Stomach (tissue), 9 donors: ENCODE results near the gene TTC21A. TPM values are rescaled to one million over a fixed set of nuclear protein-coding genes. Genes with fewer than 3 reads are reported as not detected.

Experiments
- DNase-seq, 2 donors: peaks; one replicate each; pipeline versions ENCODE4 v3.0.0 to v3.0.0-alpha.2; 2013 to 2019
- H3K27ac ChIP-seq, 5 donors: fragments of 200-600 bp in 4 of 5; sonication (generic) in 4 of 5; one replicate each; pipeline ENCODE4 v1.5.1; 2013 to 2019; ENCODE audit warnings: mild to moderate bottlenecking in 1 of 5, moderate library complexity in 1 of 5
- H3K27me3 ChIP-seq, 3 donors: fragments of 200-600 bp; sonication (generic); one replicate each; pipeline ENCODE4 v1.5.1; 2017 to 2019; ENCODE audit warnings: mixed run types in 1 of 3
- H3K36me3 ChIP-seq, 4 donors: fragments of 200-600 bp; sonication (generic); 1 replicate in 3 of 4; 2 replicates in 1 of 4; pipeline ENCODE4 v1.5.1; 2016 to 2019
- H3K4me1 ChIP-seq, 4 donors: fragments of 200-600 bp; sonication (generic); one replicate each; pipeline ENCODE4 v1.5.1; 2016 to 2019
- H3K4me3 ChIP-seq, 4 donors: fragments of 200-600 bp; sonication (generic) in 3 of 4; one replicate each; pipeline ENCODE4 v1.5.1; 2016 to 2019; ENCODE audit warnings: mild to moderate bottlenecking in 1 of 4
- H3K9me3 ChIP-seq, 4 donors: fragments of 200-600 bp; sonication (generic); one replicate each; pipeline ENCODE4 v1.5.1; 2016 to 2019
- EP300 ChIP-seq: sonication (generic); formaldehyde crosslinking; IDR thresholded peaks from one replicate; pipeline ENCODE4 v1.6.1; 2017; ENCODE audit warnings: antibody characterized with exemption
- POLR2A ChIP-seq, 4 donors: fragments of 450-650 bp; IDR thresholded peaks; one replicate each; pipeline ENCODE4 v1.6.1; 2016; ENCODE audit warnings: antibody characterized with exemption in 4 of 4, control low read depth in 2 of 4, mild to moderate bottlenecking in 1 of 4, moderate library complexity in 1 of 4
- POLR2AphosphoS5 ChIP-seq, 3 donors: sonication (generic); formaldehyde crosslinking; IDR thresholded peaks; one replicate each; pipeline ENCODE4 v1.6.1; 2016; ENCODE audit warnings: antibody characterized with exemption in 3 of 3
- WGBS, 5 donors: extraction: QIAGEN DNeasy Blood & Tissue Kit in 3 of 5; methylation state at CpG; one replicate each; pipeline versions ENCODE4 v1.1.5 to v1.1.7; 2013 to 2018; 5-methylcytosine and 5-hydroxymethylcytosine counted together
- intact Hi-C: fragments of 100-400 bp; cut with DNase I; formaldehyde crosslinking; loops from one replicate; pipeline ENCODE4 v1.15.1; 2023; ENCODE audit warnings: low total_unique reads
- polyA plus RNA-seq, 3 donors: library from polyadenylated mRNA; stranded (reverse); fragments of 200-250 nt; gene quantifications; one replicate each; pipeline ENCODE4 v1.2.3, GENCODE V29; 2013
- total RNA-seq, 5 donors: library from RNA; depleted of rRNA; stranded (reverse); fragments of >200 nt; gene quantifications; one replicate each; pipeline versions ENCODE4 v1.1.0 to v1.2.3, GENCODE V29; 2014 to 2016
- TF ChIP-seq, protein P1 (sequence below), 7 experiments: fragments of 450-650 bp in 4 of 7; fragments of 200-600 bp in 3 of 7; sonication (generic) in 3 of 7; IDR thresholded peaks; one replicate each; pipeline ENCODE4 v1.5.1; 2016 to 2019; ENCODE audit warnings: antibody characterized with exemption in 7 of 7, control low read depth in 2 of 7, mild to moderate bottlenecking in 1 of 7
- donor health status: healthy with polysubstance abuse.
- donor health status: Bipolar disorder and iron deficiency.
- donor health status: healthy.

Gene TTC21A
- total and polyA plus RNA-seq, 8 donors: 0.89 to 17.7 (median 6.3) TPM

DNA sequence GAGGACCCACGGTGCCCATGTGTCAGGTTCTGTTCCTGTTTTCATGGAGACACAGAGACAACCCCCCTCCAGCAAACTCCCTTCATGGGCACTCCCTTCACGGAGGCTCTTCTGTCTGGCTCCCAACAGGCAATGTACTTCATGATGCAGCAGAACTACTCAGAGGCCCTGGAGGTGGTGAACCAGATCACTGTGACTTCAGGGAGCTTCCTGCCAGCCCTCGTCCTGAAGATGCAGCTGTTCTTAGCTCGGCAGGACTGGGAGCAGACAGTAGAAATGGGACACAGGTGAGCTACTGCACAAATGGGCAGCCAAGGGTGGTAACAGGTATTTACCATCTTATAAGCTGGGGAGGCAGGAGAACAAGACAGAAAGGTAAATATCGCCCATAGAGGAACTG, 7.0 kb downstream of the TTC21A start:
- no peaks in the 10 kb centered on the region for H3K27me3 ChIP-seq
- no peak overlapping the region for H3K27ac ChIP-seq
- peaks cover 0 to 53% (median 31%) of the 10 kb centered on the region in 4 donors for H3K36me3 ChIP-seq
- no peak overlapping the region for H3K4me3 ChIP-seq
- intact Hi-C loops: no loop called here
- WGBS, 5 donors: 80 to 84% (median 81%) methylated on average over 5 of the region's 5 CpGs
- H3K9me3 ChIP-seq: no peaks in the 10 kb centered on the region
- TF ChIP-seq EP300 (no peak), POLR2AphosphoS5 (IDR thresholded peaks at IDR 0.05) (no peak), POLR2A (IDR thresholded peaks at IDR 0.05) (no peak)
- TF ChIP-seq, protein P1, sequence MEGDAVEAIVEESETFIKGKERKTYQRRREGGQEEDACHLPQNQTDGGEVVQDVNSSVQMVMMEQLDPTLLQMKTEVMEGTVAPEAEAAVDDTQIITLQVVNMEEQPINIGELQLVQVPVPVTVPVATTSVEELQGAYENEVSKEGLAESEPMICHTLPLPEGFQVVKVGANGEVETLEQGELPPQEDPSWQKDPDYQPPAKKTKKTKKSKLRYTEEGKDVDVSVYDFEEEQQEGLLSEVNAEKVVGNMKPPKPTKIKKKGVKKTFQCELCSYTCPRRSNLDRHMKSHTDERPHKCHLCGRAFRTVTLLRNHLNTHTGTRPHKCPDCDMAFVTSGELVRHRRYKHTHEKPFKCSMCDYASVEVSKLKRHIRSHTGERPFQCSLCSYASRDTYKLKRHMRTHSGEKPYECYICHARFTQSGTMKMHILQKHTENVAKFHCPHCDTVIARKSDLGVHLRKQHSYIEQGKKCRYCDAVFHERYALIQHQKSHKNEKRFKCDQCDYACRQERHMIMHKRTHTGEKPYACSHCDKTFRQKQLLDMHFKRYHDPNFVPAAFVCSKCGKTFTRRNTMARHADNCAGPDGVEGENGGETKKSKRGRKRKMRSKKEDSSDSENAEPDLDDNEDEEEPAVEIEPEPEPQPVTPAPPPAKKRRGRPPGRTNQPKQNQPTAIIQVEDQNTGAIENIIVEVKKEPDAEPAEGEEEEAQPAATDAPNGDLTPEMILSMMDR (IDR thresholded peaks at IDR 0.05): no peak
- DNase-seq: no peak
- H3K4me1 ChIP-seq: no peaks in the 10 kb centered on the region

DNA sequence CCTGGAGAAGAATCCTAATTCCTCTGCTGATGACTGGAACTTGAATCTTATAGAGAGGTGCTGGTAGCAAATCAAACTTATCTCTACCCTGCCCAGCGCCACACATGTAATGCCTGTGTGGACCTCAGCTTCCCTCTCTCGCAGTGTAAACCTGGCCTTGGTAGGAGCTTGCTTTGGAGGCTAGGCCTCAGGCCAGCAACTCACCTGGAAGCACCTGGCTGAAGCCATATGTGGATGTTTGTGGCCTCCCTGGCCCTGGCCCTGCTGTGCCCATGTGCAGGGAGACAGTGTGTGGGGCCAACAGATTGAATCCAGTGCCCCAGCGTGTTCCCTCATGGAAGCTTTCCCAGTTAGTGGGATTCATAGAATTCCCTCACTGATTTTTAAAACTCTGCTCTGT, 8.4 kb downstream of the TTC21A start:
- no peak for DNase-seq
- no peaks in the 10 kb centered on the region for H3K27me3 ChIP-seq
- H3K36me3 ChIP-seq: peaks cover 0 to 57% (median 26%) of the 10 kb centered on the region in 4 donors
- intact Hi-C loops: no loop called here
- WGBS, 5 donors: 82 to 92% (median 87%) methylated on average over 3 of the region's 3 CpGs
- no peak overlapping the region for H3K27ac ChIP-seq
- H3K4me3 ChIP-seq: no peak overlapping the region
- no peaks in the 10 kb centered on the region for H3K9me3 ChIP-seq
- TF ChIP-seq POLR2A (IDR thresholded peaks at IDR 0.05): no peak
- no peak for TF ChIP-seq POLR2AphosphoS5 (IDR thresholded peaks at IDR 0.05)
- no peak for TF ChIP-seq EP300
- TF ChIP-seq, protein P1 (IDR thresholded peaks at IDR 0.05): no peak
- no peaks in the 10 kb centered on the region for H3K4me1 ChIP-seq

DNA sequence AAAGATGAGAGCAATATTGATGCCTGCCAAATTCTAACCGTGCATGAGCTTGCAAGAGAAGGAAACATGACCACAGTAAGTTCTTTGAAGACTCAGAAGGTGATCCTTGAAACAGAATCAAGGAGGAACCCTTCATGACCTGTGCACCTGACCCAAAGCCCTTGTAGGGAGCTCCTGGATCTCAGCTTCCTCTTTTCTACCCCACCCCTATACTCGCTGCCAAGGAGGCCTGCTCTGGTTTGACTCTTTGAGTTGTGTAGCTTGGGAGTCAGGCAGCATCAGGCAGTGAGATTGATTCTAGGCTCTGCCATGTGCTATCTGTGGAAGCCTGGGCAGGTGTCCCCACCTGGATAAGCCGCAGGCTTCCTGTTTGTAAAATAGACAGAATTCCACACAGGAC, 10.6 kb downstream of the TTC21A start:
- no peak for DNase-seq
- 67 to 83% (median 73%) methylated on average over 3 of the region's 3 CpGs for WGBS, 5 donors
- Histone ChIP-seq H3K9me3 (no peaks in the 10 kb centered on the region), H3K4me1 (no peaks in the 10 kb centered on the region), H3K27ac (no peak overlapping the region), H3K36me3 (peaks cover 0 to 44% (median 29%) of the 10 kb centered on the region in 4 donors), H3K27me3 (no peaks in the 10 kb centered on the region), H3K4me3 (no peak overlapping the region)
- intact Hi-C loops: no loop called here
- no peak for TF ChIP-seq POLR2AphosphoS5 (IDR thresholded peaks at IDR 0.05)
- TF ChIP-seq EP300: no peak
- no peak for TF ChIP-seq POLR2A (IDR thresholded peaks at IDR 0.05)
- TF ChIP-seq, protein P1 (IDR thresholded peaks at IDR 0.05): no peak

GRCh38 chr3:39118931-39119660, 11.6 kb downstream of the TTC21A start:
- intact Hi-C loops: no loop called here
- no peaks in the 10 kb centered on the region for H3K27me3 ChIP-seq
- no peak overlapping the region for H3K4me3 ChIP-seq
- TF ChIP-seq POLR2AphosphoS5 (IDR thresholded peaks at IDR 0.05) (no peak), POLR2A (IDR thresholded peaks at IDR 0.05) (no peak), EP300 (no peak)
- TF ChIP-seq, protein P1 (IDR thresholded peaks at IDR 0.05): no peak
- H3K4me1 ChIP-seq: no peaks in the 10 kb centered on the region
- DNase-seq: no peak
- peaks cover 0 to 44% (median 29%) of the 10 kb centered on the region in 4 donors for H3K36me3 ChIP-seq
- no peaks in the 10 kb centered on the region for H3K9me3 ChIP-seq
- 80 to 89% (median 84%) methylated on average over 5 of the region's 5 CpGs for WGBS, 5 donors
- no peak overlapping the region for H3K27ac ChIP-seq
